Measurements from ENCODE around the gene STX3. TPM values are rescaled to one million over a fixed set of nuclear protein-coding genes. Genes with fewer than 3 reads are reported as not detected.

The STX3 gene
- total RNA-seq, 4 donors from 2014 or later = 24.1 to 48.2 (median 29.9) TPM

GRCh38 chr11:59800390-59801025, 45.3 kb downstream of the STX3 start:
- peaks cover 7% of the 10 kb centered on the region for H3K4me1 ChIP-seq
- 76% methylated on average over 7 of the region's 7 CpGs for WGBS
- H3K27me3 ChIP-seq = no peaks in the 10 kb centered on the region
- H3K27ac ChIP-seq = no peak overlapping the region
- DNase-seq (ENCODE audit: low spot score in 2 of 2) = no peak
- no peak overlapping the region for H3K4me3 ChIP-seq
- no peak for TF ChIP-seq EP300 (IDR thresholded peaks at IDR 0.05)
- no peak for TF ChIP-seq POLR2A (IDR thresholded peaks at IDR 0.05)
- TF ChIP-seq POLR2AphosphoS5 (IDR thresholded peaks at IDR 0.05) = no peak
- no peaks in the 10 kb centered on the region for H3K9me3 ChIP-seq
- peaks cover 65% of the 10 kb centered on the region for H3K36me3 ChIP-seq

GRCh38 chr11:59801160-59801706, 46.1 kb downstream of the STX3 start:
- whole genome bisulfite sequencing = 36% methylated on average over 2 of the region's 2 CpGs

GRCh38 chr11:59801981-59802638, 46.9 kb downstream of the STX3 start:
- Histone ChIP-seq H3K36me3 (peaks cover 65% of the 10 kb centered on the region), H3K27me3 (no peaks in the 10 kb centered on the region), H3K4me1 (peaks cover 7% of the 10 kb centered on the region), H3K4me3 (no peak overlapping the region), H3K27ac (no peak overlapping the region), H3K9me3 (no peaks in the 10 kb centered on the region)
- 52% methylated on average over 5 of the region's 5 CpGs for WGBS
- no peak for DNase-seq (ENCODE audit: low spot score in 2 of 2)
- TF ChIP-seq POLR2AphosphoS5 (IDR thresholded peaks at IDR 0.05) (no peak), POLR2A (IDR thresholded peaks at IDR 0.05) (no peak), EP300 (IDR thresholded peaks at IDR 0.05) (no peak), CTCF (IDR thresholded peaks at IDR 0.05) (no peak)

More at GRCh38 chr11:59801160-59801706, 46.1 kb downstream of the STX3 start:
- peaks cover 7% of the 10 kb centered on the region for H3K4me1 ChIP-seq
- H3K9me3 ChIP-seq = no peaks in the 10 kb centered on the region
- H3K27me3 ChIP-seq = no peaks in the 10 kb centered on the region
- H3K4me3 ChIP-seq = no peak overlapping the region
- H3K36me3 ChIP-seq = peaks cover 65% of the 10 kb centered on the region
- DNase-seq (ENCODE audit: low spot score in 2 of 2) = no peak
- TF ChIP-seq POLR2A (IDR thresholded peaks at IDR 0.05) (no peak), EP300 (IDR thresholded peaks at IDR 0.05) (no peak), CTCF (IDR thresholded peaks at IDR 0.05) (no peak), POLR2AphosphoS5 (IDR thresholded peaks at IDR 0.05) (no peak)
- no peak overlapping the region for H3K27ac ChIP-seq

GRCh38 chr11:59802639-59803176, 47.5 kb downstream of the STX3 start:
- DNase-seq (ENCODE audit: low spot score in 2 of 2) = no peak
- peaks cover 65% of the 10 kb centered on the region for H3K36me3 ChIP-seq
- no peaks in the 10 kb centered on the region for H3K27me3 ChIP-seq
- H3K4me3 ChIP-seq = no peak overlapping the region
- H3K4me1 ChIP-seq = peaks cover 7% of the 10 kb centered on the region
- peak; percentile 53 to 61 for TF ChIP-seq CTCF (IDR thresholded peaks at IDR 0.05)
- TF ChIP-seq POLR2AphosphoS5 (IDR thresholded peaks at IDR 0.05) = no peak
- H3K27ac ChIP-seq = no peak overlapping the region
- no peaks in the 10 kb centered on the region for H3K9me3 ChIP-seq
- WGBS = 33% methylated on average over 4 of the region's 4 CpGs

GRCh38 chr11:59804061-59804460, 48.9 kb downstream of the STX3 start:
- WGBS = 93% methylated on average over 2 of the region's 2 CpGs
- no peaks in the 10 kb centered on the region for H3K27me3 ChIP-seq
- H3K4me3 ChIP-seq = no peak overlapping the region
- H3K4me1 ChIP-seq = peaks cover 11% of the 10 kb centered on the region
- DNase-seq (ENCODE audit: low spot score in 2 of 2) = no peak
- H3K36me3 ChIP-seq = peaks cover 61% of the 10 kb centered on the region
- TF ChIP-seq EP300 (IDR thresholded peaks at IDR 0.05) (no peak), POLR2AphosphoS5 (IDR thresholded peaks at IDR 0.05) (no peak), CTCF (IDR thresholded peaks at IDR 0.05) (no peak), POLR2A (IDR thresholded peaks at IDR 0.05) (no peak)
- no peak overlapping the region for H3K27ac ChIP-seq
- no peaks in the 10 kb centered on the region for H3K9me3 ChIP-seq
